Gastrocnemius medialis (tissue), 4 donors: ENCODE measurements around the gene GPR68.

Source experiments
- POLR2A ChIP-seq, 2 donors: fragments of 450-650 bp; IDR thresholded peaks; one replicate each; pipeline ENCODE4 v1.6.1; 2017; ENCODE audit warnings: antibody characterized with exemption in 2 of 2, mild to moderate bottlenecking in 2 of 2, moderate library complexity in 2 of 2
- TF ChIP-seq, protein P1 (sequence below), 5 experiments: fragments of 450-650 bp in 3 of 5; fragments of 200-600 bp in 2 of 5; sonication (generic) in 2 of 5; IDR thresholded peaks in 4 of 5; conservative IDR thresholded peaks in 1 of 5; 1 replicate in 4 of 5; 2 replicates in 1 of 5; pipeline ENCODE4 v1.5.1; 2016 to 2019; ENCODE audit warnings: antibody characterized with exemption in 5 of 5, mild to moderate bottlenecking in 3 of 5, moderate library complexity in 3 of 5

DNA sequence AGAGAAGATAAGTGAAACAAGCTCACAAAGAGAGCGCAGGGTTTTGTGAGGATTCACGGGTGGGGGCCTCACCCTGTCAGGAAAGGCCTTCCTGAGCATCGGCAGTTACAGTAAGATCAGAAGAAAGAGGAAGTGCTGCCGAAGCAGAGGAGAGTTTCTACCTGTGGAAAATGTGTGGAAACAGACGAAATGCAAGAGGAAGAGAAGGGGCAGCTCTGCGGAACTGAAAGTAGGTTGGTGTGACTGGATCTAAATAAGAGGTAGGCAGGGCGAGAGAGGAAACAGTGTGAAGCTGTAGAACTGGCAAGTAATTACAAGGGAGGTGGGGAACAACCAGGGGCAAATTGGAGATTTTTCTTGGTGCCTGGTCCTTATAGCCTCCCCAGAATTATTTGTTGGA, 2.6 kb downstream of the GPR68 start:
- TF ChIP-seq POLR2A (IDR thresholded peaks at IDR 0.05), result no peak
- TF ChIP-seq, protein P1, sequence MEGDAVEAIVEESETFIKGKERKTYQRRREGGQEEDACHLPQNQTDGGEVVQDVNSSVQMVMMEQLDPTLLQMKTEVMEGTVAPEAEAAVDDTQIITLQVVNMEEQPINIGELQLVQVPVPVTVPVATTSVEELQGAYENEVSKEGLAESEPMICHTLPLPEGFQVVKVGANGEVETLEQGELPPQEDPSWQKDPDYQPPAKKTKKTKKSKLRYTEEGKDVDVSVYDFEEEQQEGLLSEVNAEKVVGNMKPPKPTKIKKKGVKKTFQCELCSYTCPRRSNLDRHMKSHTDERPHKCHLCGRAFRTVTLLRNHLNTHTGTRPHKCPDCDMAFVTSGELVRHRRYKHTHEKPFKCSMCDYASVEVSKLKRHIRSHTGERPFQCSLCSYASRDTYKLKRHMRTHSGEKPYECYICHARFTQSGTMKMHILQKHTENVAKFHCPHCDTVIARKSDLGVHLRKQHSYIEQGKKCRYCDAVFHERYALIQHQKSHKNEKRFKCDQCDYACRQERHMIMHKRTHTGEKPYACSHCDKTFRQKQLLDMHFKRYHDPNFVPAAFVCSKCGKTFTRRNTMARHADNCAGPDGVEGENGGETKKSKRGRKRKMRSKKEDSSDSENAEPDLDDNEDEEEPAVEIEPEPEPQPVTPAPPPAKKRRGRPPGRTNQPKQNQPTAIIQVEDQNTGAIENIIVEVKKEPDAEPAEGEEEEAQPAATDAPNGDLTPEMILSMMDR (IDR thresholded peaks at IDR 0.05 in 4 of 5, conservative IDR thresholded peaks at IDR 0.05 in 1 of 5), result no peak
